Endothelial cell of umbilical vein (primary cell): Measurements from ENCODE around the gene CS.

Source experiments
- EZH2 ChIP-seq: IDR thresholded peaks from 2 replicates; pipeline ENCODE4 v1.6.1; 2012; ENCODE audit warnings: borderline replicate concordance, low read depth, mild to moderate bottlenecking, moderate library complexity, low read length, inconsistent platforms; ENCODE audit not compliant: severe bottlenecking
- GATA2 ChIP-seq: IDR thresholded peaks from 2 replicates; pipeline ENCODE4 v1.7.0; 2011; ENCODE audit warnings: low read depth, mild to moderate bottlenecking, moderate library complexity, mixed read lengths, low read length; ENCODE audit not compliant: insufficient read length, insufficient read depth
- POLR2AphosphoS5 ChIP-seq: IDR thresholded peaks from 2 replicates; pipeline ENCODE4 v1.6.1; 2012; ENCODE audit warnings: low read depth, mild to moderate bottlenecking, control low read depth, low read length, moderate library complexity; ENCODE audit not compliant: insufficient read depth
- TF ChIP-seq, protein P1 (sequence below), 2 donors: IDR thresholded peaks; 1 replicate in 1 of 2; 2 replicates in 1 of 2; pipeline ENCODE4 v1.5.1; 2011; ENCODE audit warnings: low read length in 2 of 2, mild to moderate bottlenecking in 2 of 2, moderate library complexity in 2 of 2, control low read depth in 1 of 2, inconsistent platforms in 1 of 2, low read depth in 1 of 2; ENCODE audit not compliant: insufficient read depth in 1 of 2; ENCODE audit errors: extremely low read depth in 1 of 2

DNA sequence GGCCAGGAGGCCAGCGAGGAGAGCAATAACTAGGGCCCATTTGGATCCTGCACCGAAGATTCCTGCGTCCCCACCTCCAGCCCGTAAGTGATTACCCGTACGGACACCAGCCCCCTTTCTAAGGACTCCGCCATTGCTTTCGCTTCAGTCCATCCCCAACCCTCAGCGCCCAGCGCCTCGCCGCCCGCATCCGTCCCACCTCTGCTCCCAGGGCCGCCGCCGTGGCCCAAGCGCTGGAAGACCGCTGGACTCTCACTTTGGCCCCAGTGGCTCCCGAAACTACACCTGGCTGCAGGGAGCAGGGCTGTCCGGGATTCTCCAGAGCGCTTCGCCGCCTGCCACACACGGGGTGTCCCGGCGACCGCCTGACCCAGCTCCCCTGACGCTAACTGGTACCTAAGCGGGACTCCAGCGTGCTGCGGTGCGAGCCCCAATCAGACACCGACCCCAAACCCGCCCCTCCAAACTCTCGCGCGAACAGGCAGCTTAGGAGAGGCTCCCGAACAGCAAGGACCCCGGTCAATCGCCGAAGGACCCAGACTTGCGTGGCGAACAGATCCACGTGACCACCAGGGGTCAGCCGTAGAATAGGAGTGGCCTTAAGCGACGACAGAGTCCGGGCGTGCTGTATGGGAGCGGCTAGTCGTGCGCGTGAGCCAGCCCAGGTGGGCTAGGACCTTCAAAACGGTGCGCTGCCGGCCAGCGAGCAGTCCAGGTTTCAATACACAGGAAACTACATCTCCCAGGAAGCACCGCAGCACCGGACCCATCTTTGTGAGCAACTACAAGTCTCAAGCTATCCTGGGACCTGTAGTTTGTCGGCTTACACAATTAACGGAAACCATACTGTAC is 15.7 kb upstream of the CS start, which contains the start of gene CNPY2:
- TF ChIP-seq, protein P1, sequence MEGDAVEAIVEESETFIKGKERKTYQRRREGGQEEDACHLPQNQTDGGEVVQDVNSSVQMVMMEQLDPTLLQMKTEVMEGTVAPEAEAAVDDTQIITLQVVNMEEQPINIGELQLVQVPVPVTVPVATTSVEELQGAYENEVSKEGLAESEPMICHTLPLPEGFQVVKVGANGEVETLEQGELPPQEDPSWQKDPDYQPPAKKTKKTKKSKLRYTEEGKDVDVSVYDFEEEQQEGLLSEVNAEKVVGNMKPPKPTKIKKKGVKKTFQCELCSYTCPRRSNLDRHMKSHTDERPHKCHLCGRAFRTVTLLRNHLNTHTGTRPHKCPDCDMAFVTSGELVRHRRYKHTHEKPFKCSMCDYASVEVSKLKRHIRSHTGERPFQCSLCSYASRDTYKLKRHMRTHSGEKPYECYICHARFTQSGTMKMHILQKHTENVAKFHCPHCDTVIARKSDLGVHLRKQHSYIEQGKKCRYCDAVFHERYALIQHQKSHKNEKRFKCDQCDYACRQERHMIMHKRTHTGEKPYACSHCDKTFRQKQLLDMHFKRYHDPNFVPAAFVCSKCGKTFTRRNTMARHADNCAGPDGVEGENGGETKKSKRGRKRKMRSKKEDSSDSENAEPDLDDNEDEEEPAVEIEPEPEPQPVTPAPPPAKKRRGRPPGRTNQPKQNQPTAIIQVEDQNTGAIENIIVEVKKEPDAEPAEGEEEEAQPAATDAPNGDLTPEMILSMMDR (IDR thresholded peaks at IDR 0.05; ENCODE audit: extremely low read depth in 1 of 2, insufficient read depth in 1 of 2, low read depth in 1 of 2, low read length in 2 of 2), result peak in 1 of 2 donors; percentile 23
- TF ChIP-seq EZH2 (no peak), POLR2AphosphoS5 (peak; percentile 88), GATA2 (no peak)
